Measurements from ENCODE around the gene EPB41L4A.
"Not testable (repeated sequence)": the region's sequence is repeated elsewhere in the genome, so short reads cannot be mapped to it uniquely, and the experiment has no call there.

The EPB41L4A gene

GRCh38 chr5:112396430-112396829 lies 22.6 kb downstream of the EPB41L4A start:
- no peak for DNase-seq

GRCh38 chr5:112395299-112395698 lies 23.8 kb downstream of the EPB41L4A start:
- not testable (repeated sequence) for DNase-seq

GRCh38 chr5:112390327-112390726 lies 28.8 kb downstream of the EPB41L4A start:
- no peak for DNase-seq

DNA sequence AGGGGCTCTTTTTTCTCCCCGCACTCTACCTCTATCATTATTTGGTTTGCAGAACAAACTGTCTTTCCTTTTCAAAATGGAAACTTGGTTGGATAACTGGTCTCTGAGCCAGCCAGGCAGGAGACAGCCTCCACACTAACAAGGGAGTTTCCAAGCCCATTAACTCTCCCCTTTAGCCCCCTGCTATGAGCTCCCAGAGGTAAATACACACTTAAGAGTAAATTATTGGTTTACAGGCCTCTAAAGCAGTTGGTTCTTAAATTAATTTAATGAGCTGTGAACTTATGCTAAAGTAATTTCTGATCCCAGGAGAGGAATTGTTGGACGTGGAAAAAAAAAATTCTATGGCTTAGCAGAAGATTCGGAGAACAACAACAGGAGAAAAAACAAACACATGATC lies 30.3 kb downstream of the EPB41L4A start:
- DNase-seq: no peak

DNA sequence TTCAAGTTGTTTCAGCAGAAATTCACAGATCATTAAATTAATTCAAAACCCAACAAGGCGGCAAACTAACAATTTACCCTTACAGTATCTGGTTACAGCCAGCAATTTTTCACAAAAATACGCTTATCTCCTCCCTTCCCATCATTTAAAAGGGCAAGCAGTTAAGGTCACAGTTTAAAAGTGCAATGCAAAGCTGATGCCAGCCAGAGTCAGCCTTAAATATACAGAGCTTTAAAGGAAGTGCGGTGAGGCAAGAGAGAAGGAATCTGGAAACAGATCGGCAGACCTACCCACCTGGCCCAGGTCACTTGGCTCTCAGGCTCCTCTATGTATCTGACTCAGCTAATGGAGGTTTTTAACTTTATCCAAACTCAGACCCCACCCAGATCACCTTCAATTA lies 31.0 kb downstream of the EPB41L4A start:
- no peak for DNase-seq

- DNase-seq: no peak
Observed at GRCh38 chr5:112386766-112387165, 32.3 kb downstream of the EPB41L4A start.

GRCh38 chr5:112385969-112386368 lies 33.1 kb downstream of the EPB41L4A start:
- no peak for DNase-seq

DNA sequence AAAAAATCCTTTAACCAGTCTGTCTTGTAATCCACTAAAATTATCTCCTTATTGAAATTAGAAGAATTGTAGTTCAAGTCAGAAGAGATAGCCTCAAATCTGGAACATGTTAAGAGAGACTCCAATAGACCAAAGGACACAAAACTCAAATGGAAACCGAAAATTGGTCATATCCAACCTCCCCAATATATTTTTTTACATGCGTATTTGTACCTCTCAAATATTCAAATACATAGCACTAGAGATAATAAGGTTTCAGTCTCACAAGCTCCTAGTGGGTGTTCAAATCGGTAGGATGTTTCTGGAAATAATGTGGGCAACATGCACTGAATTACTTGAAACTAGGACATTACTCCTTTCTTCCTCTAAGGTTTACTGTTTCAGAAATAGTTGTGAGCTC lies 33.5 kb downstream of the EPB41L4A start:
- DNase-seq: no peak

- DNase-seq: no peak
Observed at GRCh38 chr5:112384523-112384922, 34.6 kb downstream of the EPB41L4A start.

GRCh38 chr5:112382886-112383285 lies 36.2 kb downstream of the EPB41L4A start:
- DNase-seq: no peak

GRCh38 chr5:112381521-112381920 lies 37.6 kb downstream of the EPB41L4A start:
- DNase-seq: no peak

DNA sequence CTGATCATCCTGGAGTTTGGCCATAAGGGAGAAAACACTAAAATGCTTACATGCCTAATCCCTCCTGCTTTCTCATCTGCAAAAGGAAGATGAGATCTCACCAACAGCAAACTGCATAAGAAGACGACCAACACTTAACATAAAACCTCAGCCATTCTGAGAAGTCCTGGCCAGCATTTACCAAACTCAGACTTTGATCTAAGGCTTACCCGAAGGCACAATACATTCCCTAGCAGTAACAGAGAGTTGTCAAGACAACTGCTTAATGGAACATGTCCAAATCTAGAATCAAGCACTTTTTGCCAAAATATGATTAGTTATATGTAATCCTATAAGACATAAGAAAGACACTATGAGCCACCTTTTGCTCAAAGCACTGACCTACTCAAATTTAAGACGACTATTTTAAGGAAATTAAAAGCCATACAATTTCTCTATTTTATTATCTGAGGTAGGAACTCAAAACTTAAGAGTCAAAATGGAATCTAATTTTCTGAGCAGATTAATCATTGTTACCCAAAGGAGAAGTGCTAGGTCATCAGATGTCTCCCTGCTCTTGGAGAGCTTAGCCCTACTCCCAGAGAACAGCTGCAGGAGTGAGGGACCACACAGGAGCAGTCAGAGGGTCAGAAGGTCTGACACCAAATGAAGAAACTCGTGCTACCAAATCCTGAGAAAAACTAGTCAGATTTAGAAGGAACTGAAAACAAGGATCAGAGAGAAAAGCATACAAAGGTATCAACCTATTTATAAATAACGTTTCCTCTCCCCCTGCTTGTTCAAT lies 39.3 kb downstream of the EPB41L4A start:
- DNase-seq: no peak

GRCh38 chr5:112374818-112375217 lies 44.3 kb downstream of the EPB41L4A start:
- DNase-seq: no peak

- DNase-seq: no peak
Observed at GRCh38 chr5:112374356-112374755, 44.7 kb downstream of the EPB41L4A start.

GRCh38 chr5:112373885-112374284 lies 45.2 kb downstream of the EPB41L4A start:
- no peak for DNase-seq

DNA sequence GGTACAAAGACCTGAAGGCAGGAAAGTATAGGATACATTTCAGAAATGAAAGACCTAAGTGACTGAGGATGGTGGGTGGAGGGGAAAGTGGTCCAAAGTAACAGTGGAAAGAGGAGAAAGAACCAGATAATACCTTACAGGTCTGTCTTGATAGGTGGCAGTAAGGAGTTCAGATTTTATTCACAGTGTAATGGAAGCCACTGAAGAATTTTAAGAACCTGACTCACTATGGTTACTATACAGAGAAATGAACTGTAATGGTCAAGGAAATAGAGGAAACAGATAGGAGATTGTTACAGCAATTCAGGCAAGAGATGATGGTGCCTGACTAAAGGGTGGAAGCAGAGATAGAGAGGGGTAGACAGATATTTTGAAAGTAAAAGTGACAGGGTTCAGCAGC lies 46.5 kb downstream of the EPB41L4A start:
- DNase-seq: no peak

DNA sequence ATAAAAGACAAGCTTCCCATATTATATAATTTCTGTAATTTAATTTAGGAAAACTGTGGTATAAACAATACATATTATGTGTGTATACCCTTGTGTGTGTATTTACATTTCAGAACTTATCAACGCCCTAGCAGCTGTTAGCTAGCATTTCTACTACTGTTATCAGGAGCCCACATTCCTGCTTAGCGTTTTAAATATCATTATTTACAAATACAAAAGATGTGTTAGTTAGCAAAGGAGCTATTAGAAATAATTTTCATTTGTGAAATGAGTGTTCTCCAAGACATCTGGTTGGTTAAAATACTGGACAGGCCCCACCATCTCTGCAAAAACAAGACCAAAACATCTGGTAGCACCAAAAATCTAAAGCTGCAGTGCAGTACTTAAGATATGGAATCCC lies 48.0 kb downstream of the EPB41L4A start:
- DNase-seq: no peak

DNA sequence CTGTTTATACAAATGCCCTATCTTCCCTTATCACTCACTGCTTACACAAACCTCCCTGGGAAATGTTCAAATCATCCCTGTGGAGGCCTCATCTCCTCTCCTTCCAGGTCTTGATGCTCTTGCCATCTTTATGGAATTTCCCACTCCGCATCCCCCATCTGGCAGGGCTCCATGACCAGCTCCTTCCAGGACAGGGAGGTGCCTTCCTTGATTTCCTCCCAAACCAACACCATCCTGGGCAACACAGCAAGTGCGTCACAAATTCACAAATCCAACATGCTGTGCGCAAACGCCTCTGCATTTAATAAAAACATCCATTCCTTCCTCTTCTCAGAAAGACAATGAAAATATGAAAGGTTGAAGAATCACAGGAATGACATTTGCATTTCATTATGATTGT lies 51.7 kb downstream of the EPB41L4A start:
- DNase-seq: no peak

- peak; percentile 2 for DNase-seq
Observed at GRCh38 chr5:112366987-112367386, 52.1 kb downstream of the EPB41L4A start.

DNA sequence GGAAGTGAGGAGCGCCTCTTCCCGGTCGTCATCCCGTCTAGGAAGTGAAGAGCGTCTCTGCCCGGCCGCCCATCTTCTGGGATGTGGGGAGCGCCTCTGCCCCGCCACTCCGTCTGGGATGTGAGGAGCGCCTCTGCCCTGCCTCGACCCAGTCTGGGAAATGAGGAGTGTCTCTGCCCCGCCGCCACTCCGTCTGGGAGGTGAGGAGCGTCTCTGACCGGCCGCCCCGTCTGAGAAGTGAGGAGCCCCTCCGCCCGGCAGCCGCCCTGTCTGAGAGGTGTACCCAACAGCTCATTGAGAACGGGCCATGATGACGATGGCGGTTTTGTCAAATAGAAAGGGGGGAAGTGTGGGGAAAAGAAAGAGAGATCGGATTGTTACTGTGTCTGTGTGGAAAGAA lies 58.3 kb downstream of the EPB41L4A start:
- DNase-seq: not testable (repeated sequence)

- DNase-seq: no peak
Observed at GRCh38 chr5:112356178-112356956, 62.7 kb downstream of the EPB41L4A start.

DNA sequence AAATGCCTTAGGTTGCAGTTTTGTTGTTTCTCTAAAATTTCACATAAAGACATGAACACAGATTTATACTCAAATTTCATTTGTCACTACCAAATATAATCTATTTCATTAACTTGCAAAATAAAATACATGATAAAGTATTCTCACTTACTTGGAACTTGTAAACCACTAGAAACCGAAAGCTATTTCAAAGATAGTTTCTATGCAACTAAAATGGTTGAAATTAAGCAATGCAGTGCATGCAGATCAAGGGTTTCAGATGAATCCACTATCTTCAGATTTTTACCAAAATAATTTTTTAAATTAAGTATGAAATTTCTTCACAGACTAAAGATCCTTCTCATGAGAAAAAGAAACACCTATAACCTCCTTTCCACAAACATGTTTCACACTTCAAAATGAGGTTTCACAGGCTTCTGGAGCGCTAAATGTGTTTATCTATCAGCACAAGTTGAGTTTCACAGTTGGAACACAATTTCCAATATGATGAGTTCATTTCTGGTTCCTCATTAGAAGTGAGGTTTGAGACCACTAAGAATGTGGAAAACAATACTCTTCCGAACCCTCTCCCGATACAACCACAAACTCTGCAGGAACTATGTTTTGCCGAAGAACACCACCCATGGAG lies 63.9 kb downstream of the EPB41L4A start:
- no peak for DNase-seq

GRCh38 chr5:112353678-112354077 lies 65.4 kb downstream of the EPB41L4A start:
- no peak for DNase-seq

DNA sequence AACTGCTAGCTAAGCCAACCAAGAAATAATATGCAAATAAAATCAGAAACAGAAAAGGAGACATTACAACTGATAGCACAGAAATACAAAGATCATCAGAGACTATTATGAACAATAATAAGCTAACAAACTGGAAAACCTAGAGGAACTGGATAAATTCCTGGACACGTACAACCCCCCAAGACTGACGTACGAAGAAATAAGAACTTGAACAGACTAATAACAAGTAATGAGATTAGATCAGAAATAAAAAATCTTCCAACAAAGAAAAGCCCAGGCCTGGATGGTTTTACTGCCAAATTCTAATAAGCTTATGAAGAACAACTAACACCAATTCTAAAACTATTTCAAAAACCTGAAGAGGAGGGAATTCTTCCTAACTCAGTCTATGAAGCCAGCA lies 67.9 kb downstream of the EPB41L4A start:
- no peak for DNase-seq

Measured in activated CD4-positive, alpha-beta T cell treated with anti-CD3 and anti-CD28 coated beads, Interleukin-2, amount 50 U/mL, for 16 hours (primary cell).